H9 (cell line): Measurements from ENCODE around the gene SREK1IP1. TPM values are rescaled to one million over a fixed set of nuclear protein-coding genes. Genes with fewer than 3 reads are reported as not detected.

Experiments used
- DNase-seq: peaks from one replicate; pipeline ENCODE4 v3.0.0-alpha.2; 2017
- H2AFZ ChIP-seq: one replicate; pipeline ENCODE4 v1.6.1; 2013; ENCODE audit warnings: mild to moderate bottlenecking, low read length, control low read depth, moderate library complexity
- H2AK5ac ChIP-seq: 2 replicates; pipeline ENCODE4 v1.6.1; 2013; ENCODE audit warnings: low read length, control low read depth, mixed read lengths; ENCODE audit not compliant: insufficient read length
- H2BK120ac ChIP-seq: one replicate; pipeline ENCODE4 v1.6.1; 2013; ENCODE audit warnings: low read depth, mild to moderate bottlenecking, low read length, control low read depth, inconsistent platforms; ENCODE audit not compliant: poor library complexity, severe bottlenecking
- H2BK12ac ChIP-seq: 2 replicates; pipeline ENCODE4 v1.6.1; 2013; ENCODE audit warnings: low read length, control low read depth, mixed read lengths, low read depth; ENCODE audit not compliant: insufficient read length
- H2BK15ac ChIP-seq: 2 replicates; pipeline ENCODE4 v1.6.1; 2013; ENCODE audit warnings: low read depth, low read length, control low read depth
- H2BK20ac ChIP-seq: one replicate; pipeline ENCODE4 v1.6.1; 2013; ENCODE audit warnings: low read depth, mild to moderate bottlenecking, low read length, control low read depth, inconsistent platforms; ENCODE audit not compliant: poor library complexity, severe bottlenecking
- H2BK5ac ChIP-seq: 2 replicates; pipeline ENCODE4 v1.6.1; 2013; ENCODE audit warnings: low read length, control low read depth, mixed read lengths; ENCODE audit not compliant: insufficient read length
- H3K14ac ChIP-seq: 2 replicates; pipeline ENCODE4 v1.6.1; 2013; ENCODE audit warnings: low read length, control low read depth; ENCODE audit not compliant: insufficient read depth
- H3K18ac ChIP-seq: 2 replicates; pipeline ENCODE4 v1.6.1; 2013; ENCODE audit warnings: low read depth, mild to moderate bottlenecking, mixed read lengths, low read length, control low read depth; ENCODE audit not compliant: insufficient read length
- H3K23ac ChIP-seq: 2 replicates; pipeline ENCODE4 v1.6.1; 2013; ENCODE audit warnings: low read length, control low read depth, mixed read lengths, low read depth; ENCODE audit not compliant: insufficient read length
- H3K23me2 ChIP-seq: 2 replicates; pipeline ENCODE4 v1.6.1; 2013; ENCODE audit warnings: low read depth, mild to moderate bottlenecking, mixed read lengths, low read length, control low read depth; ENCODE audit not compliant: insufficient read length, poor library complexity, severe bottlenecking
- H3K27ac ChIP-seq: 2 replicates; pipeline ENCODE4 v1.5.1; 2013; ENCODE audit warnings: low read length, control low read depth, mixed read lengths, low read depth; ENCODE audit not compliant: insufficient read length
- H3K27me3 ChIP-seq: 2 replicates; pipeline ENCODE4 v1.6.1; 2013; ENCODE audit warnings: low read length, control low read depth, inconsistent platforms; ENCODE audit not compliant: insufficient read depth
- H3K4ac ChIP-seq: 2 replicates; pipeline ENCODE4 v1.6.1; 2013; ENCODE audit warnings: low read depth, mild to moderate bottlenecking, control low read depth, inconsistent platforms, low read length, moderate library complexity
- H3K4me1 ChIP-seq: 2 replicates; pipeline ENCODE4 v1.6.1; 2013; ENCODE audit warnings: low read length, control low read depth, inconsistent platforms; ENCODE audit not compliant: insufficient read depth
- H3K4me2 ChIP-seq: 2 replicates; pipeline ENCODE4 v1.6.1; 2013; ENCODE audit warnings: low read length, control low read depth, mixed read lengths; ENCODE audit not compliant: insufficient read length, insufficient read depth
- H3K56ac ChIP-seq: 2 replicates; pipeline ENCODE4 v1.6.1; 2013; ENCODE audit warnings: low read depth, mild to moderate bottlenecking, mixed read lengths, low read length, control low read depth; ENCODE audit not compliant: insufficient read length
- H3K79me1 ChIP-seq: 2 replicates; pipeline ENCODE4 v1.6.1; 2013; ENCODE audit warnings: low read depth, mild to moderate bottlenecking, moderate library complexity, low read length, control low read depth, inconsistent platforms; ENCODE audit not compliant: insufficient read depth, poor library complexity, severe bottlenecking
- H3K79me2 ChIP-seq: 2 replicates; pipeline ENCODE4 v1.6.1; 2013; ENCODE audit warnings: low read length, control low read depth, inconsistent platforms; ENCODE audit not compliant: insufficient read depth
- H3K9ac ChIP-seq: 2 replicates; pipeline ENCODE4 v1.6.1; 2013; ENCODE audit warnings: low read length, control low read depth, mixed read lengths; ENCODE audit not compliant: insufficient read length; ENCODE audit errors: extremely low read depth
- H3K9me3 ChIP-seq: one replicate; pipeline ENCODE4 v1.6.1; 2013; ENCODE audit warnings: low read depth, low read length, inconsistent platforms; ENCODE audit not compliant: control insufficient read depth
- H3T11ph ChIP-seq: one replicate; pipeline ENCODE4 v1.6.1; 2013; ENCODE audit warnings: mild to moderate bottlenecking, low read length, control low read depth, inconsistent platforms
- H4K20me1 ChIP-seq: one replicate; pipeline ENCODE4 v1.6.1; 2013; ENCODE audit not compliant: control insufficient read depth, insufficient read length, insufficient read depth
- H4K5ac ChIP-seq: 2 replicates; pipeline ENCODE4 v1.6.1; 2013; ENCODE audit warnings: low read depth, mild to moderate bottlenecking, mixed read lengths, low read length, control low read depth; ENCODE audit not compliant: insufficient read length
- H4K8ac ChIP-seq: replicated peaks from 2 replicates; pipeline ENCODE4 v1.6.1; 2013; ENCODE audit warnings: low read length, control low read depth, mixed read lengths, low read depth; ENCODE audit not compliant: insufficient read length
- H4K91ac ChIP-seq: 2 replicates; pipeline ENCODE4 v1.6.1; 2013; ENCODE audit warnings: low read depth, mild to moderate bottlenecking, moderate library complexity, mixed read lengths, low read length, control low read depth; ENCODE audit not compliant: insufficient read length
- H3K27ac Mint-ChIP-seq, 3 experiments: 2 replicates in 2 of 3; 3 replicates in 1 of 3; pipeline ENCODE4 v1.8.0; 2020 to 2021; ENCODE audit warnings: mixed read lengths in 3 of 3, mild to moderate bottlenecking in 1 of 3, moderate library complexity in 1 of 3
- H3K27me3 Mint-ChIP-seq: 2 replicates; pipeline ENCODE4 v1.8.0; 2021; ENCODE audit warnings: low read depth, mild to moderate bottlenecking, moderate library complexity, mixed read lengths
- H3K36me3 Mint-ChIP-seq, 3 experiments: 2 replicates in 2 of 3; 3 replicates in 1 of 3; pipeline ENCODE4 v1.8.0; 2020 to 2021; ENCODE audit warnings: low read depth in 3 of 3, mixed read lengths in 3 of 3; ENCODE audit not compliant: insufficient read depth in 1 of 3
- H3K4me1 Mint-ChIP-seq, 2 experiments: 2 replicates each; pipeline ENCODE4 v1.8.0; 2020; ENCODE audit warnings: mixed read lengths in 2 of 2
- H3K4me3 Mint-ChIP-seq, 2 experiments: 2 replicates in 1 of 2; 3 replicates in 1 of 2; pipeline ENCODE4 v1.8.0; 2020 to 2021; ENCODE audit warnings: mild to moderate bottlenecking in 2 of 2, mixed read lengths in 2 of 2, moderate library complexity in 1 of 2
- H3K9me3 Mint-ChIP-seq, 2 experiments: 2 replicates in 1 of 2; 3 replicates in 1 of 2; pipeline ENCODE4 v1.8.0; 2020; ENCODE audit warnings: mild to moderate bottlenecking in 2 of 2, mixed read lengths in 2 of 2, moderate library complexity in 1 of 2
- CTCF ChIP-seq: fragments of 200-600 bp; sonication (generic); conservative IDR thresholded peaks from 3 replicates; pipeline ENCODE4 v1.8.0; 2021; ENCODE audit warnings: antibody characterized with exemption, mild to moderate bottlenecking
- WGBS: extraction: QIAGEN DNeasy Blood & Tissue Kit; methylation state at CpG from one replicate; pipeline ENCODE4 v1.1.7; 2013; ENCODE audit warnings: missing lambda C conversion rate, low lambda C conversion rate, mixed read lengths; ENCODE audit not compliant: insufficient read length; ENCODE audit errors: extremely low coverage; 5-methylcytosine and 5-hydroxymethylcytosine counted together
- total RNA-seq: library from RNA; stranded (reverse); gene quantifications from 2 replicates; pipeline ENCODE4 v1.2.1, GENCODE V29; 2021

The SREK1IP1 gene
- total RNA-seq, 1 experiment from 2014 or later = 28.6 TPM

- Histone ChIP-seq H3K27me3 (no peaks in the 10 kb centered on the region), H3K4me1 (no peaks in the 10 kb centered on the region), H3K4me2 (no peak overlapping the region), H4K5ac (no peak overlapping the region), H3K9ac (no peak overlapping the region), H2AFZ (no peak overlapping the region), H2BK12ac (no peak overlapping the region), H3K14ac (no peak overlapping the region), H3K9me3 (no peaks in the 10 kb centered on the region), H3K79me2 (peaks cover 15% of the 10 kb centered on the region; the same call in 1 of the 2 replicates), H3K4ac (no peak overlapping the region), H4K8ac (no peak overlapping the region), H3K56ac (no peak overlapping the region), H3K23me2 (peaks cover 4% of the 10 kb centered on the region), H3K23ac (no peak overlapping the region), H4K91ac (no peak overlapping the region), H2AK5ac (no peak overlapping the region), H3K27ac (no peak overlapping the region), H2BK5ac (no peak overlapping the region), H2BK15ac (no peak overlapping the region), H3T11ph (no peak overlapping the region), H4K20me1 (no peaks in the 10 kb centered on the region), H2BK120ac (no peak overlapping the region), H2BK20ac (no peak overlapping the region), H3K79me1 (peaks cover 3% of the 10 kb centered on the region), H3K18ac (no peak overlapping the region)
- H3K27me3 Mint-ChIP-seq = no peaks in the 10 kb centered on the region
- no peaks in the 10 kb centered on the region; a peak in 1 of 5 replicates for H3K9me3 Mint-ChIP-seq
- WGBS = no CpG with 5 or more reads among the region's 4 CpGs
- no peak for TF ChIP-seq CTCF
- no peak overlapping the region for H3K4me3 Mint-ChIP-seq
- no peak overlapping the region for H3K27ac Mint-ChIP-seq
- DNase-seq = no peak
- peaks cover 7 to 20% (median 11%) of the 10 kb centered on the region in 3 experiments; a peak in 5 of 7 replicates for H3K36me3 Mint-ChIP-seq
- H3K4me1 Mint-ChIP-seq = peaks cover 16 to 22% of the 10 kb centered on the region in 2 experiments
Observed at GRCh38 chr5:64771736-64772135, 3.2 kb upstream of the SREK1IP1 start.
